Umbilical cord (tissue), 2 donors: Measurements from ENCODE around the gene DCTN5. TPM values are rescaled to one million over a fixed set of nuclear protein-coding genes. Genes with fewer than 3 reads are reported as not detected.
"Not testable (repeated sequence)": the region's sequence is repeated elsewhere in the genome, so short reads cannot be mapped to it uniquely, and the experiment has no call there.

Experiments
- DNase-seq: peaks from one replicate; pipeline ENCODE4 v3.0.0-alpha.2; 2015; ENCODE audit warnings: low spot score
- total RNA-seq: library from RNA; depleted of rRNA; stranded (reverse); fragments of >200 nt; gene quantifications from one replicate; pipeline ENCODE4 v1.2.3, GENCODE V29; 2014; ENCODE audit warnings: low replicate concordance; ENCODE audit not compliant: insufficient read depth

The DCTN5 gene
- total RNA-seq, result 35.6 TPM

DNA sequence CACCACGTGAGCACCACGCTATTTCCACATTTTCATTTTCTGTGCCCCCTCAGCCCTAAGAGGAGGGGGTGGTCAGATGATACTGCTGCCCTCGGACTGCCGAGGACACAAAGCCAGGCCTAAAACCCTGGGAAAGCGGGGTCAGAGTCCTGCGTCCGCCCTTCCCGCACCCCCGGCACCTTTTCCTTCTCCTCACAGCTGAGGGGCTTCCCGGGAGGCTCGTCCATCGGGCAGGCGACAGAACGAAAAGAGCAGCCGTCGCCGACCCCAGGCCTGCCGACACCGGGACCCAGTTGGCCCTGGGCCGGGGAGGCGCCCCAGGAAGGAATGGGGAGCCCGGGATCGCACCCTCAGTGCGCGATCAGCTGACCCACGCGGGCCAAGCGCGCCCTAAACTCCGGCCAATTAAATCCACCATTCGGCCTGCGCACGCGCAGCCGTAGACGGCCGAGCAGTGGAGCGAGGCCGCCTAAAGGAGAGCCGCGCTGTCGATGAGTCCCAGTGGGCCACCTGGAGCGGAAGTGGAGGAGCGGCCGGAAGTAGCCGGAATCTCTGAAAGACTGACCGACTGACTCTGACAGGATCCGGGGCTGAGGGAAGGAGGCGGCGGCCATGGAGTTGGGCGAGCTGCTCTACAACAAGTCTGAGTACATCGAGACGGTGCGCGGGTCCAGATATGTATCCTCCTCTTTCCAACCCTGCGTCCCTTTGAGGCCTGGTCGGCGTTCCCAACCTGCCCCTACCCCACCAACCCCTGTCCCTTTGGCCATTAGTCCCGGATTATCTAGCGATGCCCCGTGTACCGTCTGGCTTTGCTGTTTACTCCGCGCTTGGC is at the start of gene DCTN5, which contains the start of gene PALB2:
Gene DCTN5 (plus strand): TSS at position 536 of the 835 bp plus-strand sequence. CDS start 77 bp downstream, at position 613.
Gene PALB2 (minus strand): TSS at position 380 of the 835 bp plus-strand sequence. CDS start 153 bp downstream, at position 227.
- DNase-seq, result peak; percentile 97

DNA sequence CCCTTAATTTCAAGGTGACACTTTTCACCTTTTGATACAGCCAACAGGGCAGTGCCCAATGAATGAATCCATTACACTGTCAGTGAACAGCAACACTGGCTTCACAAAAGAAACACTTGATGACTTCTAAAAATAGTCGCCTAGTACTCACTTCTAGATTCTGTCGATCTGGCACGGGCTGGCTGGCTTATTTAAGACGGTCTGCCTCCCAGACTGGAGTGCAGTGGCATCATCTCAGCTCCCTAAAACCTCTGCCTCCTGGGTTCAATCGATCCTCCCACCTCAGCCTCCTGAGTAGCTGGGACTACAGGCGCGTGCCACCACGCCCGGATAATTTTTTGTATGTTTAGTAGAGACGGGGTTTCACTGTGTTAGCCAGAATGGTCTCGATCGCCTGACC is 47.1 kb upstream of the DCTN5 start:
- DNase-seq, result no peak

DNA sequence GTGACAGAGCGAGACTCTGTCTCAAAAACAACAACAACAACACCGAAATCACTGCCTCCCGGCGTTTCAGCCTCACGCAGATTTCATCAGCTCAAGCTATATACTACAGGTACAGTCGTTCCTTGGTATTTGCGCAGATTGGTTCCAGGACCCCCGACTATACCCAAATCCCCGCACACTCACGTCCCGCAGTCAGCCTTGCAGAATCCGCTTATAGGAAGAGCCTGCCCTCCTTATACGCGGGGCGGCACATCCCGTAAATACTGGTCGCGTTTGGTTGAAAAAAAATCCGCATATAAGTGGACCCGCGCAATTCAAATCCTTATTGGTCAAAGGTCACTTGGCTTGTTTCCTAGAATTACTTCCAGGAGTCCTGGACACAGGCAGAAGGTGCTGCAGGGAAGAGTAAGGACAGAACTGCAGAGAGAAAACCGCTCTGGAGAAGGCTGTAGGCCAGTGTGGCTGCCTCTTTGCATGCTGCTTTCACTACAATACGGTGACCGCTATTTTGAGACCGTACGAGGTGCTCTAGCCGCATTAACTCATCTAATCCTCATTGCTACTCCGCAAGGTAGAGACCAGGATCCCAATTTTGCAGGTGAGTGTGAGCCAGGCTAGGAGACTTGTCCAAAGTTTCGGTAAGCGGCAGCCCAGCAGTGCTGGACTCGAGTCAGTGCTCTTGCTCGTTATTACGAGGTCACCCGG is 45.9 kb upstream of the DCTN5 start:
- DNase-seq, result no peak

DNA sequence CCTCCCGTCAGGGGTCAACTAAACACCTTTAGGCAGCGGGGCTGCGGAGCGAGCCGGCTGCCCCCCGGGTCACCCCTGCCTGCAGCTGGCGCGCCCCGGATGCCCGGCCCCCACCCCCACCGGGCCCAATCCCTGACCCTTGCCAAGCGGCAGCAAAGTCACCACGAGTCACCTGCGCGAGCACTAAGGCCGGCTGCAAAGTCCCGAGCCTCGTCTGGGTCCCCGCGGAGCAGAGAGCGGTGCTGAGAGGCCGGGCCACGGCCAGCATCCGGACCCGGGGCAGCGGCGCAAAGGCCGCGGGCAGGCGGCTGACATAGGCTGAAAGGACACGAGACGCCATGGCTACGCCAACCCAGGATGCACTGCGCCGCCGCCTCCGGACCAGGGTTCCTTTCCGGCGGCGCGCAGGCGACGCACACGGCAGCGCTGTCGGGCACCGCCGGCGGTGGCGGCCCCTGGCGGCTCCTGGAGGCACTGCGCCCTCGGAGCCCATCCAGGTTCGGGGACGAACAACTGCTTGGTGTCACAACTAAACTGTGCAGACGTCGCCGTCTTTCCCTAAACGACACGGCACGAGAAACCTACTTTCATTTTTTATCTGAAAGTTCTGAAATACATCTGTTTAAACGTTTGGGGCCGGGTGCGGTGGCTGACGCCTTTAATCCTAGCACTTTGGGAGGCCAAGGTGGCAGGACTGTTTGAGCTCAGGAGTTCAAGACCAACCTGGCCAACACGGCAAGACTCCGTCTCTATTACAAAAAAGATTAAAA is 45.1 kb upstream of the DCTN5 start, which contains the start of gene NDUFAB1:
Gene NDUFAB1 (minus strand): TSS at position 366 of the 770 bp plus-strand sequence. CDS start 26 bp downstream, at position 340.
- DNase-seq, result peak; percentile 92

DNA sequence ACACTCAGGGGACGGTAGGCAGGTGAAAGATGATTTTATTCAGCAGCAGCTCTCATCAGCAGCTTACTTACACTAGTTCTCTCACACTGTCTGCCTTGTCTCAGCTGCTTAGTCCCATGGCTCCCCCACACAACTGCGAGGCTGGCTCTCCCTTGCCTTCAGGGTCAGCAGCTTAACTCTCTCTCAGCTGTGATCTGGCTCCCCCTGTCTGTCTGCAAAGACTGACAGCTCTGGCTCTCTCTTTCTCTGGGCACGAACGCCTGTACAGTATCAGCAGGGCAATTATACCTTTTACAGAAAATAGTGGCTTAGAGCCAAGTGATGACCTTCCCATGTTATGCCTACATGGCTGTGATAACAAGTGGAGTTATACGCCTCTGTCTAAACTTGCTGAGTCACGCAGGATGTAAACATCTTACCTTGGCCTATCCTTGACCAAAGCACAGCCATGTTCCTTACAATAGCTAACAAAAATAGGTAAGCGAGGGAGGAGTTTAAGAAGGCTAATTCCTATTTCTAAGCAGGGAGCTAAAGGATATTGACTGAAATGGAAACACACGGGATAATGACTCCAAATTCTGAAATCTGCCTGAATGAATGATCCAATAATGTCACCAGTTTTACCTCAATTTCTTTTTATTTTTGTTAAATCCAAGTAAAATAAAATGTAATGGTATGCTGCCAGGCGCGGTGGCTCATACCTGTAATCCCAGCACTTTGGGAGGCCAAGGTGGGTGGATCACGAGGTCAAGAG is 44.1 kb upstream of the DCTN5 start:
- peak; percentile 29 for DNase-seq

DNA sequence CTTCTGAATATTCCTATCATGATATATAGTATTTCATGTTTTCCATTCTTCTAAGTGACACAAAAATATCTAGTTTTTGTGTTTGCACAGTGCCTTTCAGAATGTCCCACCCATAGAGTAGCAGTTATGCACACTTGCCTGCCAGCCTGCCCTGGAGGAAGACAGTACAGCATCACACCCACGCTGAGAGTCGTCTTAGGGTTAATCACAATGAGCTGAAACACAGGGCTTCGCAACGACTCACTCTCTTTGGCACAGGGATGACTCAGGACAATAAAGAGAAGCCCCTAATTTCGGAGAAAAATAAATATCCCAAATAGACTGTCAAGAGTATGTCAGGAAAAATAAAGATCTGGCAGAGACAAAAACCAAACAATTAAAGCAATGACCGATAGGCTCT is 33.5 kb upstream of the DCTN5 start:
- no peak for DNase-seq

DNA sequence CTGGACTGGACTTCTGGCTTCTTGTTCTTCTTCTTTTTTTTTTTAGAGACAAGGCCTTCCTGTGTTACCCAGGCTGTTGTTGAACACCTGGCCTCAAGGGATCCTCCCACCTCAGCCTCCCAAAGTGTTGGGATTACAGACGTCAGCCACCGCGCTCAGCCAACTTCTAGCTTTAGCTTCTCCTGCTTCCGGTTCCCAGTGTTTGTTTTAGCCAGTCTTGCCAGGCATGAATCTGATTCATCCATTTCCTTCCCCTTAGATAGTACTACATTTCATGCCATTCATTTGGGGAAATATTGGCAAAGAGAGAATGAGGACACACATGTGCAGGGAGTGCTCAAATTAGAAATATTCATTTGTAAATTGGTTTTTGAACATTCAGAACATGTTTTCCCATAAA is 33.1 kb upstream of the DCTN5 start:
- no peak for DNase-seq

DNA sequence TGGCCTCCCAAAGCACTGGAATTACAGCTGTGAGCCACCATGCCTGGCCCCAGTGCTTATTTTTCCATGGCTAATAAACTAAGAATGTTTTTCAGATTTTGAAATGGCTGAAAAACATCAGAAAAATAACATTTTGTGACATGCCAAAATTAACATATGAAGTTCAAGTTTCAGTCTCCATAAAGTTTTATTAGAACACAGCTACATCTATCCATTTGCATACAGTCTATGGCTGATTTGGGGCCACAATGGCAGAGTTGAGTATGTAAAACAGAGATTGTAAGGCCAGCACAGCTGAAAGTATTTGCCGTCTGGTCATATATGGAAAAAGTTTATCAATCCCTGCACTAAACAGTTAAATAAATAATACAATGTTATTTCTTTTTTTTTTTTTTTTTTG is 31.3 kb upstream of the DCTN5 start:
- DNase-seq, result no peak

DNA sequence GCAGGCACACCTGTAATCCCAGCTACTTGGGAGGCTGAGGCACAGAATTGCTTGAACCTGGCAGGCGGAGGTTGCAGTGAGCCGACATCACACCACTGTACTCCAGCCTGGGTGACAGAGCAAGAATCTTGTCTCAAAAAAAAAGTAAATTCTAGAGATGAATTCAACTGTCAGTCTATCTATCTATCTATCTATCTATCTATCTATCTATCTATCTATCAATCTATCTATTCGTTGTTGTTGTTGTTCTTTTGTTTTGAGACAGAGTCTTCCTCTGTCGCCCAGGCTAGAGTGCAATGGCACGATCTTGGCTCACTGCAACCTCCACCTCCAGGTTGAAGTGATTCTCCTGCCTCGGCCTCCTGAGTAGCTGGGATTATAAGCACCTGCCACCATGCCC is 30.4 kb upstream of the DCTN5 start:
- DNase-seq, result not testable (repeated sequence)

DNA sequence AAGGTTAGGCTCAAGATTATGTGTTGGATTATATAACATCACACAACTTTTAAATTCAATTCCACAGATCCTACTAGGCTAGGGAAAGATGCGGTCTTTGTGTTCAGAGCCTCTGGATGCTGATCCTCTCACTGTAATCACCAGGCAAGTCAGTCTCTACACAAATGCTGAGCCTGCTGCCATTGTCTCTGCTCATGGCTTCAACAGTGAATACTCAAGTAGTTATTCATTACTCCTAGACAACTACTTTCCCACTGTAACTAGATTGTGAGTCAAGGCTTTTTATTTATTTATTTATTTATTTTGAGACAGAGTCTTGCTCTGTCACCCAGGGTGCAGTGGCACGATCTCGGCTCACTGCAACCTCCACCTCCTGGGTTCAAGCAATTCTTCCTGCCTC is 29.3 kb upstream of the DCTN5 start:
- DNase-seq, result no peak

DNA sequence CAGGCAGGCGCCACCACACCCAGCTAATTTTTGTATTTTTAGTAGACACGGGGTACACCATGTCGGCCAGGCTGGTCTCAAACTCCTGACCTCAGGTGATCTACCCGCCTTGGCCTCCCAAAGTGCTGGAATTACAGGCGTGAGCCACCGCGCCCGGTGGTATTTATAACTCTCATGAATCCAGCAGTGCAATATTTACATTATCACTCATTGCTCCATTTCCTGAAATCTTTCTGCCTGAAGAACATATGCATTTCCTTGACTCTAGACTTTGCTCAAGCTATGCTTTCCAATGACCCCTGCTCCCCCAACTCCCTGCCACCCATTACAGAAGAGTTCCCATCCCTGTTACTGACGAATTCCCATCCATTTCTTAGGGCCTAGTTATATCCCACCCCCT is 25.5 kb upstream of the DCTN5 start:
- no peak for DNase-seq

DNA sequence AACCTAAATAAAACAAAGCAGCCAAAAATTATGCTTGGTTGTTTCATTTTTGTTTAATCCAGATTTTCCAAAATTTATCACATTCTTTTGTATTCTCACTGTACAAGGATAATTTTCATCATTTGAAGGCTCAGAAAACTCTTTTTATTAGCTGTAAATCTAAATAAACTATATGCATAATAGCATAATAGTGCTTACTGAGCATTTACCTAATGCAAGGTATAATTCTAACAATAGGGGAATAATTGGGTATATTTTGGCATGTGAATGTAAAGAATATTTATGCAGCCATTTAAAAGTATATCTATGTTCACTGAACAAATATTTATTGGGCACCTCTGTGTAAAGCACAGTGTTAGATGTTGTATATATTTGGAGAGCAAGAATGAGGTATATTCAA is 17.2 kb upstream of the DCTN5 start:
- DNase-seq, result no peak

DNA sequence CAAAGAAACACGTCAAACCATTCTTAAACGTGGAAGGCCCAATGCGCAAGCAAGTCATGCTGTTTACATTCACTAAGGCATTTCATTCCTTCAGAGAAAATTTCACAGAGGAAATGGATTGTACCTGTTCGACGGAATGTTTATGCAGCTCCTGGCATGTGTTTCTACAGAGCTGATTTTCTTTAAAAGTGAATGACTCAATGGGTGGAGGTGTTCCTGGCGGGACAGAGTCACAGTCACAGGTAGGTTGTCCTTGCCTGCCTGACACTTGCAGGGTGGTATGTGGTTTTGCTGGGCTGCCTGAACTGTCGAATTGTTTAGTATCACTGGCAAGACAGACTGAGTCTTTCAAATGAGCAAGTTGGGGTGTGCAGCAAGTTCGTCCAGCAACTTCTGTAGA is 11.8 kb upstream of the DCTN5 start:
- DNase-seq, result no peak

DNA sequence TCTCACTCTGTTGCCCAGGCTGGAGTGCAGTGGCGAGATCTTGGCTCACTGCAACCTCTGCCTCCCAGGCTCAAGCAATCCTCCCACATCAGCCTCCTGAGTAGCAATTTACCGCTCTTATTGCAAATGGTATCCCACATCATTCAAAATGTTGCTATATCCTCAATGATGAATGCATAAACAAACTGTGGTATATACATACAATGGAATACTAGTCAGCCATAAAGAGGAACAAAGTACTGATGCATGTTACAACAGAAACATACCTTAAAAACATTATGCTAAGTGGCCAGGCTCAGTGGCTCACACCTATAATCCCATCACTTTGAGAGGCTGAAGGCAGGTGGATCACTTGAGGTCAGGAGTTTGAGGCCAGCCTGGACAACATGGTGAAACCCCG is 9.4 kb upstream of the DCTN5 start:
- not testable (repeated sequence) for DNase-seq

DNA sequence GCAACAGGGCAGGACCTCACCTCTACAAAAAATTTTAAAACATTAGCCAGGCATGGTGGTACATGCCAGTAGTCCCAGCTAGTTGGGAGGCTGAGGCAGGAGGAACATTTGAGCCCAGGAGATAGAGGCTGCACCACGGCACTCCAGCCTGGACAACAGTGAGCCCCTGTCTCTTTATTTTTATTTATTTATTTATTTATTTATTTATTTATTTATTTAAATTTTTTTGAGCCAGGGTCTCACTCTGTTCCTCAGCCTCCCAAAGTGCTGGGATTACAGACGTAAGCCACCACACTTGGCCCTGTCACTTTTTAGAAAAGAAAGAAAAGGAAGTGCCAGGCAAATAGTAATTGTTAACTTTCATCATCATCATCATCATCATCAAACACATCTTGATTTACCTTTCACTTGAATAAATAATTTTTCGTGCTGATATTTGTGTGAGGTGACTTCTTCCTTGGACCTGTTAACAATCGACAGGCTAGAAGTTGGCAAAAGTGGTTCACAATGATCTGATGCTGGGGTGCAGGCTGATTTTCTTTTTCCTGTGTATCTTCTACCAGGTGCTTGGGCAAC is 6.7 kb upstream of the DCTN5 start:
- DNase-seq, result no peak

DNA sequence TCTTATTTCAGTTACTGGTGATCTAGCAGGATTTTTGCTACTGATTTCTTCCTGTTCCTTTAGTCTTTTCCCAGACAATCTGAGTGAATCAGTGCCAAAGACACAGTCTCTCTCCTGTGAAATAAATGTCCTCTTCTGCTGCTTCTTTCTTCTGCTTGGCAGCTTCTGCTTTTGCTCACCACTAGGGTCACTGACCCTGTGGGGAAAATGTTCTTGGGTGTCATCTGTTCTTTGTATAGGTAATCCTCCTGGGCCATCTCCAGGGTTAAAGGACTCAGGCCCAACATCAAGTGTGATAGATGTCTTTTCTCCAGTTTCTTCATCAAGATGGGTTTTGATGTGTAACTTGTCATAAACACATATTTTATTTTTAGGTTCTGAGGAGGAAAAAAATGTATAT is 5.3 kb upstream of the DCTN5 start:
- no peak for DNase-seq

DNA sequence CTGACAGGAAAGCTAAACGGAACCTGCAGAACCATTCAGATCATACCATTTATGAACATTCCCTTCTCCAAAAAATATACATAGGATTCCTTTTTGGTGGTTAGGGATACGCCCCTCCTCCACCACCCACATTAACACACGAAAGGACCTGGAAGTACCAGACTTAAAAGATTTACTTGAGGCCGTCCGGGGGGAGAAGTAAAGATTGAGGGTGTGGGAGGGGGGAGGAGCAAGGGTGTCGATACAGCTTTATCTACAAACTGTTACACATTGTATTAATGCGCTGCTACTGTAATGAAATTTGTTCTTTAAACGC is 693 bp upstream of the DCTN5 start:
- DNase-seq, result no peak

DNA sequence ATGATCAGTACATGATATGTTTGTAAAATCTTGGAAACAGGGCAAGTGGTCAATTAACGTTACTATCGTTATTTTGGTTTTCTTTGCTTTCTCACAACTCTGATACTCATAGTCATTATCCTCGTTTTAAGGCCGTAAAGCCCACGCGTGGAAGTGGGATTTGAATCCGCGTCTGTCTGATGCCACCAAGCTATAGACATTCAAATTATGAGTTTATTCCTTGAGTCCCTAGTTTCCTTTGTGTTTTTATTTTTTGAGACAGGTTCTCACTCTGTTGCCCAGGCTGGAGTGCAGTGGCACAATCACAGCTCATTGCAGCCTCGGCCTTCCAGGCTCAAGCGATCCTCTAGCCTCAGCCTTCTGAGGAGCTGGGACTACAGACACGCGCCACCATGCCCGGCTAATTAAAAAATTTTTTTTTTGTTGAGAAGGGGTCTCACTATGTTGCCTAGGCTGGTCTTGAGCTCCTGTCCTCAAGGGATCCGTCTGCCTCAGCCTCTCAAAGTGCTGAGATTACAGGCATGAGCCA is 1.0 kb downstream of the DCTN5 start:
- no peak for DNase-seq

DNA sequence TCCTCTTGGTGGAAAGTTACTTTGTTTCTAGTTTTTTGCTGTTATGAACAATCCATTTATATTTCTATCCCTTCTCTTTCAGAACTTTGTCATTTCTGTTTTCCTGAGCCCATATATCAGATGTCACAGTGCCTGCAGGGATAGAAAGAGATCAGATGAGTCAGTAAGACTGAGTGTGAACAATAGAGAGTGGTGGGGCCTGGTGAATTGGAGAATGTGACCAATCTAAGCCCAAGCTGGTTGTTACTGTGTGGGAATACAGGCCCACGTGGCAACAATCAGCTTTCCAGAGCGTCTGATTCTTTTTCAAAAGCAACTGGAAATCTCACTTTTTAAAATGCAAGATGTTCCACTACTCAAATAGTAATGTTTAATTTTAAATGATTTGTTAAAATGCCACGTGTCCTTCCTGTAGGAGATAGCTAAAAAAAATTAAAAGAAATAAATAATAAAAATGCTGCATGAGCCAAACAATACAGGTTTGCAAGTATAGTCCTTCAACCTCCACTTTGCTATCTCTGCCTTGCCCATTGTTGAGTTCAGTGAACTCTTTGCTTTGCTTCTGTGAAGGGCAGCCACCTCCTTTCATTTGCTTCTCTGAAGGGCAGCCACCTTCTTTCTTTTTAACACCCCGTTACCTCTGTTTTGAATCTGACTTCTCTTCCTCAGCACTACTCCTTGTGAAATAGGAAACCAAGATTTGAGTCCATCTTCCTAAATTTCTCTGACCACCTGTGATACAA is 9.6 kb downstream of the DCTN5 start:
- DNase-seq, result no peak

DNA sequence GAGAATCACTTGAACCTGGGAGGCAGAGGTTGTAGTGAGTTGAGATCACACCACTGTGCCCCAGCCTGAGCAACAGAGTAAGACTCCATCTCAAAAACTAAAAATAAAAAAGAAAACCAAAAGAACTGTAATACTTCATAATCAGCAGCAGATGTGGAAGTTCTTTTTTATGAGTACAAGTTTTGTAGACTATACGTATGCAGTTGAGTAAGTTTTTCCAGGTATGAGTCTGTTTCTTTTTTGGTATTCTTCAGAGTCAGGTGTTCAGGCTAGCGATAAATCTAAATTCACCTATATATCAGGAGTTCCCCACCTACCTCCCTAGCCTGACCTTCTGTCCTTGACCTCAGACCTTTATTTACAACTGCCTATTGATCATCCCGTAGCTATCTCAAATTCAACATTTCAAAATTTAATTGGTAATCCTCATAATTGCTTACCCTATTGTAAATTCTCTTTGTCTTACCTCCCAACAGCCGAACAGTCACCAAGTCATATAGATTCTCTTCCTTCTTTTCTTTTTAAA is 10.7 kb downstream of the DCTN5 start:
- no peak for DNase-seq
